Left lung (tissue), 10 donors: ENCODE data around the gene ZNF862. TPM values are rescaled to one million over a fixed set of nuclear protein-coding genes. Genes with fewer than 3 reads are reported as not detected.

ENCODE experiments used
- ATAC-seq: fragments of 200-7000 bp; cut with Tn5 transposase; one replicate; pipeline ENCODE4 v1.9.1; 2020; ENCODE audit warnings: moderate library complexity
- DNase-seq, 4 donors: peaks; one replicate each; pipeline ENCODE4 v3.0.0-alpha.2; 2013 to 2020
- H3K27ac ChIP-seq, 2 donors: fragments of 200-600 bp; sonication (generic) in 1 of 2; one replicate each; pipeline versions ENCODE4 v1.5.0 to v1.8.0; 2020 to 2021
- H3K27me3 ChIP-seq, 2 donors: fragments of 200-600 bp; sonication (generic) in 1 of 2; one replicate each; pipeline versions ENCODE4 v1.5.0 to v1.8.0; 2020 to 2021
- H3K36me3 ChIP-seq, 2 donors: fragments of 200-600 bp; sonication (generic) in 1 of 2; one replicate each; pipeline versions ENCODE4 v1.5.0 to v1.8.0; 2020 to 2021
- H3K4me1 ChIP-seq, 2 donors: fragments of 200-600 bp; one replicate each; pipeline ENCODE4 v1.8.0; 2021
- H3K4me3 ChIP-seq, 2 donors: fragments of 200-600 bp; sonication (generic) in 1 of 2; one replicate each; pipeline versions ENCODE4 v1.5.0 to v1.8.0; 2020 to 2021; ENCODE audit warnings: mild to moderate bottlenecking in 1 of 2
- H3K9me3 ChIP-seq, 2 donors: fragments of 200-600 bp; sonication (generic) in 1 of 2; one replicate each; pipeline versions ENCODE4 v1.5.0 to v1.8.0; 2020 to 2021
- CTCF ChIP-seq, 2 donors: fragments of 200-600 bp; sonication (generic) in 1 of 2; IDR thresholded peaks; one replicate each; pipeline versions ENCODE4 v1.5.0 to v1.8.0; 2021; ENCODE audit warnings: antibody characterized with exemption in 2 of 2
- intact Hi-C, 2 donors: fragments of 100-400 bp; cut with DNase I; formaldehyde crosslinking; loops; one replicate each; pipeline versions ENCODE4 v1.11.2 to v1.14.2; 2022
- polyA plus RNA-seq, 6 donors: library from polyadenylated mRNA; unstranded; fragments of 120-200 nt; gene quantifications; one replicate each; pipeline ENCODE4 v1.2.1, GENCODE V29; 2013; ENCODE audit not compliant: insufficient read length in 6 of 6
- total RNA-seq, 2 donors: library from RNA; stranded (reverse); fragmentation: NEBNext Ultra II Directional; extraction: Animal tissue kit (Norgen Biotek cat#: 25700); gene quantifications; one replicate each; pipeline ENCODE4 v1.2.1, GENCODE V29; 2021
- donor health status: DM: no; HTN: yes; CAD: no.
- donor health status: DM: no; HTN: no; CAD: no.

The ZNF862 gene
- total and polyA plus RNA-seq, 8 donors = 9.8 to 27.8 (median 23.9) TPM

- DNase-seq (no peak), ATAC-seq (no peak)
- H3K9me3 ChIP-seq = no peaks in the 10 kb centered on the region
- no peaks in the 10 kb centered on the region for H3K4me1 ChIP-seq
- intact Hi-C loops = no loop called here
- no peak overlapping the region for H3K4me3 ChIP-seq
- no peak overlapping the region for H3K27ac ChIP-seq
- no peaks in the 10 kb centered on the region for H3K27me3 ChIP-seq
- H3K36me3 ChIP-seq = no peaks in the 10 kb centered on the region
- TF ChIP-seq CTCF (IDR thresholded peaks at IDR 0.05) = no peak
These were observed 14.5 kb upstream of the ZNF862 start for GRCh38 chr7:149823631-149824199.

- DNase-seq = peak in 1 of 4 donors; percentile 80
These were observed 13.9 kb upstream of the ZNF862 start for GRCh38 chr7:149824301-149824741.

GRCh38 chr7:149824748-149825566 lies 13.2 kb upstream of the ZNF862 start:
- Histone ChIP-seq H3K27ac (no peak overlapping the region), H3K4me1 (no peaks in the 10 kb centered on the region), H3K9me3 (no peaks in the 10 kb centered on the region), H3K27me3 (no peaks in the 10 kb centered on the region), H3K4me3 (no peak overlapping the region), H3K36me3 (no peaks in the 10 kb centered on the region)
- DNase-seq = no peak
- ATAC-seq = no peak
- no peak for TF ChIP-seq CTCF (IDR thresholded peaks at IDR 0.05)
- intact Hi-C loops = no loop called here

More at GRCh38 chr7:149824301-149824741, 13.9 kb upstream of the ZNF862 start:
- Histone ChIP-seq H3K4me3 (no peak overlapping the region), H3K27ac (no peak overlapping the region), H3K36me3 (no peaks in the 10 kb centered on the region), H3K9me3 (no peaks in the 10 kb centered on the region), H3K27me3 (no peaks in the 10 kb centered on the region), H3K4me1 (no peaks in the 10 kb centered on the region)
- intact Hi-C loops = no loop called here
- no peak for TF ChIP-seq CTCF (IDR thresholded peaks at IDR 0.05)
- no peak for ATAC-seq

GRCh38 chr7:149825567-149826343 lies 12.4 kb upstream of the ZNF862 start:
- no peak for ATAC-seq

More at GRCh38 chr7:149825567-149826343, 12.4 kb upstream of the ZNF862 start:
- H3K36me3 ChIP-seq = no peaks in the 10 kb centered on the region
- intact Hi-C loops = no loop called here
- H3K4me1 ChIP-seq = no peaks in the 10 kb centered on the region
- no peak for TF ChIP-seq CTCF (IDR thresholded peaks at IDR 0.05)
- no peak overlapping the region for H3K4me3 ChIP-seq
- no peak overlapping the region for H3K27ac ChIP-seq
- DNase-seq = peak in 1 of 4 donors; percentile 78
- H3K27me3 ChIP-seq = no peaks in the 10 kb centered on the region
- H3K9me3 ChIP-seq = no peaks in the 10 kb centered on the region
